NCI-H128 (cell line): ENCODE data around the gene METTL3.
A peak's percentile ranks its signal among the peaks of the same experiment; 100 is the strongest.
"Not testable (repeated sequence)": the region's sequence is repeated elsewhere in the genome, so short reads cannot be mapped to it uniquely, and the experiment has no call there.

Experiments used
- DNase-seq: peaks from one replicate; lab custom pipeline; 2025; ENCODE audit not compliant: unreplicated experiment; lab: John Stamatoyannopoulos, UW

The METTL3 gene

GRCh38 chr14:21510735-21511657 is at the start of gene METTL3:
TSS of gene METTL3 (minus strand) at chr14:21511340. CDS start at chr14:21511223, 117 bp downstream.
- DNase-seq = peak; percentile 93

- no peak for DNase-seq
Measured at GRCh38 chr14:21558703-21559170, 47.6 kb upstream of the METTL3 start.

GRCh38 chr14:21557084-21557901 is 46.2 kb upstream of the METTL3 start:
- peak; percentile 90 for DNase-seq

- DNase-seq = no peak
Measured at GRCh38 chr14:21556378-21557083, 45.4 kb upstream of the METTL3 start.

GRCh38 chr14:21553266-21553665 is 42.1 kb upstream of the METTL3 start:
- no peak for DNase-seq

GRCh38 chr14:21544588-21544987 is 33.4 kb upstream of the METTL3 start:
- not testable (repeated sequence) for DNase-seq

GRCh38 chr14:21543963-21544362 is 32.8 kb upstream of the METTL3 start:
- DNase-seq = no peak

- no peak for DNase-seq
Measured at GRCh38 chr14:21543521-21543960, 32.4 kb upstream of the METTL3 start.

GRCh38 chr14:21541413-21542074 is 30.4 kb upstream of the METTL3 start:
- no peak for DNase-seq

- DNase-seq = no peak
Measured at GRCh38 chr14:21539189-21539940, 28.2 kb upstream of the METTL3 start.

- no peak for DNase-seq
Measured at GRCh38 chr14:21537090-21537424, 25.9 kb upstream of the METTL3 start.

- no peak for DNase-seq
Measured at GRCh38 chr14:21536418-21537089, 25.4 kb upstream of the METTL3 start.

GRCh38 chr14:21535545-21536417 is 24.6 kb upstream of the METTL3 start:
- no peak for DNase-seq

GRCh38 chr14:21534576-21534975 is 23.4 kb upstream of the METTL3 start:
- DNase-seq = no peak

- DNase-seq = no peak
Measured at GRCh38 chr14:21533294-21533693, 22.2 kb upstream of the METTL3 start.

- DNase-seq = no peak
Measured at GRCh38 chr14:21529515-21529914, 18.4 kb upstream of the METTL3 start.

GRCh38 chr14:21528381-21529348 is 17.5 kb upstream of the METTL3 start:
- no peak for DNase-seq
